Kidney epithelial cell (primary cell): ENCODE data around the gene ZFP64. TPM values are rescaled to one million over a fixed set of nuclear protein-coding genes. Genes with fewer than 3 reads are reported as not detected.
A peak's percentile ranks its signal among the peaks of the same experiment; 100 is the strongest.

Source experiments
- DNase-seq: peaks from one replicate; pipeline ENCODE4 v3.0.0-alpha.2; 2010; ENCODE audit warnings: low read depth
- H3K27me3 ChIP-seq: 2 replicates; pipeline ENCODE4 v1.6.0; 2011; ENCODE audit warnings: low read length; ENCODE audit not compliant: control insufficient read depth, insufficient read depth
- H3K36me3 ChIP-seq: 2 replicates; pipeline ENCODE4 v1.5.1; 2011; ENCODE audit warnings: low read length; ENCODE audit not compliant: control insufficient read depth, insufficient read depth
- H3K4me3 ChIP-seq: 2 replicates; pipeline ENCODE4 v1.5.1; 2011; ENCODE audit warnings: low read depth, mild to moderate bottlenecking, control low read depth, low read length
- CTCF ChIP-seq: IDR thresholded peaks from 2 replicates; pipeline ENCODE4 v1.5.1; 2011; ENCODE audit warnings: mild to moderate bottlenecking, moderate library complexity, low read length, control low read depth, inconsistent platforms; ENCODE audit not compliant: insufficient read depth, poor library complexity, severe bottlenecking
- total RNA-seq: library from RNA; depleted of rRNA; stranded (reverse); fragments of >200 nt; gene quantifications from 2 replicates; pipeline ENCODE4 v1.2.3, GENCODE V29; 2015

The ZFP64 gene
- total RNA-seq, 1 donor from 2014 or later: 49.6 TPM

- Histone ChIP-seq H3K36me3 (peaks cover 2% of the 10 kb centered on the region), H3K4me3 (no peak overlapping the region), H3K27me3 (no peaks in the 10 kb centered on the region)
- DNase-seq: no peak
- no peak for TF ChIP-seq CTCF
These were observed 37.0 kb downstream of the ZFP64 start for GRCh38 chr20:52154575-52154974.

- no peak for TF ChIP-seq CTCF
- no peak for DNase-seq
- Histone ChIP-seq H3K27me3 (no peaks in the 10 kb centered on the region), H3K4me3 (no peak overlapping the region), H3K36me3 (peaks cover 2% of the 10 kb centered on the region)
These were observed 37.7 kb downstream of the ZFP64 start for GRCh38 chr20:52153896-52154295.

- Histone ChIP-seq H3K27me3 (no peaks in the 10 kb centered on the region), H3K4me3 (no peak overlapping the region), H3K36me3 (no peaks in the 10 kb centered on the region)
- TF ChIP-seq CTCF: no peak
- no peak for DNase-seq
These were observed 38.7 kb downstream of the ZFP64 start for GRCh38 chr20:52152921-52153320.

- no peak for TF ChIP-seq CTCF
- no peak for DNase-seq
These were observed 39.2 kb downstream of the ZFP64 start for GRCh38 chr20:52152416-52152815.

GRCh38 chr20:52150440-52151258 lies 40.9 kb downstream of the ZFP64 start:
- DNase-seq: peak; percentile 10
- peak; percentile 73 for TF ChIP-seq CTCF
- H3K36me3 ChIP-seq: no peaks in the 10 kb centered on the region
- no peak overlapping the region for H3K4me3 ChIP-seq
- no peaks in the 10 kb centered on the region for H3K27me3 ChIP-seq

More at GRCh38 chr20:52152416-52152815, 39.2 kb downstream of the ZFP64 start:
- no peak overlapping the region for H3K4me3 ChIP-seq
- no peaks in the 10 kb centered on the region for H3K36me3 ChIP-seq
- H3K27me3 ChIP-seq: no peaks in the 10 kb centered on the region

GRCh38 chr20:52145587-52145986 lies 46.0 kb downstream of the ZFP64 start:
- TF ChIP-seq CTCF: no peak
- H3K36me3 ChIP-seq: no peaks in the 10 kb centered on the region
- H3K4me3 ChIP-seq: no peak overlapping the region
- H3K27me3 ChIP-seq: no peaks in the 10 kb centered on the region
- DNase-seq: no peak
